Stimulated activated CD4-positive, alpha-beta T cell treated with anti-CD3 and anti-CD28 coated beads, Interleukin-4, amount 100 ng/mL, for 4 hours (primary cell): Measurements from ENCODE around the gene MCAM.

Experiments used
- DNase-seq, 2 experiments: peaks; one replicate each; pipeline ENCODE4 v3.0.0-alpha.2; 2020

The MCAM gene, protein sequence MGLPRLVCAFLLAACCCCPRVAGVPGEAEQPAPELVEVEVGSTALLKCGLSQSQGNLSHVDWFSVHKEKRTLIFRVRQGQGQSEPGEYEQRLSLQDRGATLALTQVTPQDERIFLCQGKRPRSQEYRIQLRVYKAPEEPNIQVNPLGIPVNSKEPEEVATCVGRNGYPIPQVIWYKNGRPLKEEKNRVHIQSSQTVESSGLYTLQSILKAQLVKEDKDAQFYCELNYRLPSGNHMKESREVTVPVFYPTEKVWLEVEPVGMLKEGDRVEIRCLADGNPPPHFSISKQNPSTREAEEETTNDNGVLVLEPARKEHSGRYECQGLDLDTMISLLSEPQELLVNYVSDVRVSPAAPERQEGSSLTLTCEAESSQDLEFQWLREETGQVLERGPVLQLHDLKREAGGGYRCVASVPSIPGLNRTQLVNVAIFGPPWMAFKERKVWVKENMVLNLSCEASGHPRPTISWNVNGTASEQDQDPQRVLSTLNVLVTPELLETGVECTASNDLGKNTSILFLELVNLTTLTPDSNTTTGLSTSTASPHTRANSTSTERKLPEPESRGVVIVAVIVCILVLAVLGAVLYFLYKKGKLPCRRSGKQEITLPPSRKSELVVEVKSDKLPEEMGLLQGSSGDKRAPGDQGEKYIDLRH

DNA sequence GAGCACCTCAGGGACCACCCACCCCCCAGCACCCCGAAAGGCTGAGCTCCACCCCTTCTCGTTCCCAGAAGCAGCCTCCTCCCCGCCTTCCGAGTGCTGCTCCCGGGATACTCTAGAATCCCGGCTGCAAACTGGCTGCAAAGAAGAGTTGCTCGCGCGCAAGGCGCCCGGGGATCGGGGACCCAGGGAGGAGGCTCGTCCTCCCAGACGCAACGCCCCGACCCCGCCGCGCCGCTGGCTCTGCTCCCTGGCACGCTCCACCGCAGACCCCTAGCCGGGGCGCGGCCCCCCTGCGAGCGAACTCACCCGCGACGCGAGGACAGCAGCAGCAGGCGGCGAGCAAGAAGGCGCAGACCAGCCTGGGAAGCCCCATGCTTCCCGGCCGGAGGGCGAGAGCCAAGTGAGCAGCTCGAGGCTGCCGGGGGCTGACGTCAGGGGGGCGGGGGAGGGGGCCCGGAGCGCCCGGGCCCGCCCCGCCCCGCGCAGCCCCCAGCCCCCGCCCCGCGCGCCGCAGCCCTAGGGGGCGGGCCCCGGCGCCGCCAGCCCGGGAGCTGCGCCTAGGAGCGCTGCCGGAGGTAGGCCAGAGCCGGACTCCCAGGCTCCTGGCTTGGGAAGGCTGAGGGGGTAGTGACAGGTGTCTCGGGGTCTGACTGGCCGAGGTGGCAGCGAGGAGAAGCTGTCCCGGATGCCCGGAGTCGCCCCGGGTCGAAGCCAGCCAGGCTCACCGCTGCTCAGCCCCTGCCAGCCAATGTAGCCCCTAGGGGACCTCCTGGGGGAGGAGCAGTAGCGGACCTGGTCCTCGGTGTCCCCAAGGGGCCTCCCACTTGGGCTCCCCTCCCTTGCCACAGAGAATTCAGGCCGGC is at the start of gene MCAM:
MCAM (minus strand) TSS at position 402 of the 863 bp plus-strand sequence; CDS start at position 373, 29 bp downstream.
- no peak for DNase-seq

DNA sequence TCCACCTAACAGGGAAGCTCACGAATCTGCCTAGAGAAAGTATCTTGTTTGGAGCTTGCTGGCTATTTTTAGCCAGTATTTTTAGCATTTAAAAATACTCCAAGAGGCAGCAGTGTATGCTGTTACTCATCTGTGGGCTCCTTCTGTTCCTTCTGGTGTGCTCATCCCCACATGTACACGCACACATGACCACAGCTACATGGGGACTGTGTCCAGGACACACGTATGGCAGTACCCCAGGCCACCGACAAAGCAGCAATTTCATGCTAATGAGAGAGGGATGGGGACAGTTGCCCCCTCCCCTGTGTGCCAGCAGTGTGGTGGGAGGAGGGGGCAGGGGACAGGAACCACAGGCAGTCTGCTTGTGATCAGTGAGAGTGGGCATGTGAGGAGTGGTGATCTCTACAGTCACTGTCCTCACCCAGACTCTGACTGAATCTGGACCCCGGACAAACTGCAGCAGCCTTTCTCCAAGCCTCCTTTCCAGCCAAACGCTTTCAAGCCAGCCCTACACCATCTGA is 48.2 kb upstream of the MCAM start:
- DNase-seq = no peak

GRCh38 chr11:119363851-119364590 is 47.1 kb upstream of the MCAM start:
- DNase-seq = peak; percentile 53 to 62

DNA sequence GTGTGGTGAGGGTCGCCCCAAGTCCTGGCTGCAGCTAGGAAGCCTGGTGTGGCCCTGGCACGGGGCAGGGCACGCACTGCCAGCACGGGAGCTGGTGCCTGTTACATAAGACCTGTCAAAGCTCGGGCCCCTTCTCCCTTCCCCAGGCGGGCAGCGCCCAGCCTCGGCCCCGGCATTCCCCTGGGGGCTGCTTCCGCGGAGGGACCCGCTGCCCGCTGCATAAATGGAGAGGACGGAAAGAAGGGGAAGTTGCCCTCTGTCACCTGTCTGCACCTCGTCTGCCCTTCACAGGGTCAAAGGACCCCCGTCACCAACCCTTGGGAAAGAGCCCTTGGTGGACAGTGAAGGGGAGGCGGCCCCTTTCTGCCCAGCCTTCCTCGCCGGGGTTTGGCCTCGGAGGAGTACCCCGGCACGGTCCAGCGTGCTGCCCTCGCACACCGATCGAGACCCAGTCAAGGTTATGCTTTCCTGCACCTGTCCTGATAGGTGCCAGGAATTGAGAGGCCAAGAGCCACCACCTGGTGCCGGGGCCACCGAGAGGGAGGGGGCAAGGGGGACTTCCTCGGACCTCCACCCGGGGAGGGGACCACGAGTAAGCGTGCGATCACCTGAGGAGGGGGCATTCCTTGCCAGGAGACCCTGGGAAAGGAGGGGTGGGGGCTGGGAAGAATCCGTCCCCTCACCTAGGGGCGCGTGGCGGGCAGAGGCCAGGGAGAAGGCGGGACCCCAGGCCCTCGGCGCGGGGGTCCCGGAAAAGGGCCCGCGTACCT is 46.3 kb upstream of the MCAM start:
- DNase-seq = no peak

GRCh38 chr11:119362741-119363080 is 45.8 kb upstream of the MCAM start:
- DNase-seq = no peak

DNA sequence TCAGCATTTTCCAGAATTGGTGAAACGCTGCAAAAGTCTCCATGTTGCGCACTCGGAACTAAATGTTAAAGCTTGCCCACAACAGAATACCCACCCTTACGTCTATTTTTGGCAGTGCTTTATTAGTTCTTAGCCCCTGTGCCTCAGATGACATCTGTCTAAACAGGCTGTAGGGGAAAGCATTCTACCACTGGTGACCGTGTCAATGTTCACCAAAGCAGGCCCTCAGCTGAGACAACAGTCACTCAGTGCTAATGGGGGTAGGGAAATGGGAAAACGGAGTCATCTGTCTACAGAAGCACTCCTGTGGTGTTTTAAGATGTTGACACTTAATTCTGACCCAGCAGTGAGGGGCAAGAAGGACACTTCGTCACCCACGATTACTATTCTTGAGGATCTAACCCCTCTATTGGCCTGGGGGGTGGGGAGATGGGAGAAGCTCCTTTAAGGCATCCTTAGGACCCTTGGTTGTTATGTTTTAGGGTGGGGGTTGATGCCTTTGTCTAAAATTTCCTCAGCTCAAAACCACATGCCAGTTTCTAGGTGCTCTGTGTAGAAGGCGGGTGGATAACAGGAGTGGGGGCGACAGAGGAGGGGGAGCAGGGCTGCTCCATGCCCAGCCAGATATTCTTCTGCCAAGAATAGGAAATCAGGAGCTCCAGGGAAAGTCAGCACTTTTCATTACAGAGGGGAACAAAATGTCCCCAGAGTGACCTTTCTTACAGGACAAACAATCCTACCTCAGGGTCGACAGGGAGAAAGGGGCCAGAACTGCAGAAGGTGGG is 45.2 kb upstream of the MCAM start:
- no peak for DNase-seq

GRCh38 chr11:119361056-119361787 is 44.3 kb upstream of the MCAM start:
- peak; percentile 19 to 28 for DNase-seq

DNA sequence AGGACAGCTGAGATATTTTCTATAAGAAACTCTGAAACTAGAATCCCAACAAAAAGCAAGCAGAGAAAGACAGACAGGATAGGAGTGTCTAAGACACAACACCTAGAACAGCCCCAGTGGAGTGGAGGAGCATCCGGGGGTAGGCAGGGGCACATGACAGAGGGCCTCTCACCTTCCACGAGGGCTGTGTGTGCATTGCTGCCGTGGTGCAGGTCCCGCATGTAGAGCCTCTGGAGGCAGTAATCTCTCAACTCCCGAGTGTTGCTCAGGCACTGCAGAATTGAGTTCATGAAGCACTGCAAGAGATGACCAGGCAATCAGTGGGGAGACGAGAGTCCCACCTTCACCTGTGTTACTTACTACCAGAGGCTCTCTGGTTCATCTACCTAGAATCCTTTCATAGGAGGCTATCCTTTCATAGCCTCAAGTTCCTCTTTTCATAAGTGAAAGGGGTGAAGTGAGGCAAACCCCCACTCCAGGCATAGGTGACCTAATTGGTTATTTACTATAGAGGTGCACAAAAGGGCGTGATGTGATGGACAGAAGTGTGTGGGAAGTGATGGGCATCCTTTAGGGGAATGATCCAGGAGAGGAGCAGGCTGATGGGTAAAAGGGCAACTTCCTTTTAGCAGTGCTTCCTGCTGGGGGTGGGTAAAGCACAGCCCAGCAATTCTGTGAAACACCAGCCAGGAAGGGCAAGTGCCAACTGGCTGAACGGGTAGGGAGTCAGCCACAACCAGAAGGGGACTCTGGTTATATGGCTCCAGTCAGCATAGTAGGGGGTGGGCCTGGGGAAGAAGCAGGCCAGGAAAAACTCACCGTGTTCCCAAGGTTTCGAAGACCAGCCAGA is 42.7 kb upstream of the MCAM start:
- no peak for DNase-seq

DNA sequence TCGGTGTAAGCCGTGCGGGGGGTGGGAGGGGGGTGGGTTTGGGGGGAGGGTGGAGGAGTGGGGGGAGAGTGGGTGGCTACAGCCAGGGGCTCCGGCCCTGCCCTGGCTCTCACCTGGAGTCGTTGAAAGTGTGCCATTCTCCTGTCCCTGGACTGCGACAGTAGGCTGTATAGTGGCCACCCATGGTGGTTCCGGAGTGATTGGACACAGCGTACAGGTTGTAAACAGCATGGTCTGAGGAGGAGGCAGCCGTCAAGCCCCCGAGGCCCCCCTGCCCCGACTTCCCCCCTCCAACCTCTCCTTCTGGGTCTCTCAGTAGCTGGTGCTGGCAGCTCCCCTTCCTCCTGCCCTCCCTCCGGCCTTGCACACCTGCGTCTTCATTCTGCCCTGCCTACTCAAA is 40.1 kb upstream of the MCAM start:
- no peak for DNase-seq

DNA sequence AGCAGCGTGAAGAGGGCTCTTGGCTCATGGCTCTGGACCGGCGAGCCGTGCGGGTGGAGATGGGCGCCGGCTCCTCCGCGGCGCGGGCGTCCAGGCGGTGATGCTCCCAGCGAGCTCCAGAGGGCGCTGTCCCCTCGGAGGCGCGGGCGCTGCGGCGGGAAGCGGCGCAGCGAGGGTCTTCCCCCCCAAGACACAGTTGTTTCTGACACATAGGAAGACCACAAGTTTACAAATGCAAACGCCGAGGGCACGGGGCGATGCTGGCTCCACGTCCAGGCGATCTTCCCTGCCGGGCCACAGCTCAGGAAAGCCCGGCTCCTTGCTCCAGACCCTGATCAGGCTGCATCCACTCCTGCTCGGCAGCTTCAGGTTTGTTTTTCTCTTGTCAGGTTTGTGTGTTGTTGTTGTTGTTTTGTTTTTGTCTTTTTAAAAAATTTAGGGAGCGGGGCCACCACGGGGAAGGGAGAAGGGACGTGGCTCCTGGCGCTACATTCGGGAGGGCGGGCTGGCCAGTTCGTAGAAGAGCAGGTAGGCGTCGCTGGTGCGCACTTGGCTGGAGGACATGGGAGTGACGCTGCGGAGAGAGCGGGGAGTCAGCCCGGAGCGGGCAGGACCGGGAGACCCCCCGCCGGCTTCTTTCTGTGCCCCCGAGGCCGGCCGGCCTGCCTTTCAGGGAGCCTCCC is 39.6 kb upstream of the MCAM start:
- peak; percentile 54 to 69 for DNase-seq

DNA sequence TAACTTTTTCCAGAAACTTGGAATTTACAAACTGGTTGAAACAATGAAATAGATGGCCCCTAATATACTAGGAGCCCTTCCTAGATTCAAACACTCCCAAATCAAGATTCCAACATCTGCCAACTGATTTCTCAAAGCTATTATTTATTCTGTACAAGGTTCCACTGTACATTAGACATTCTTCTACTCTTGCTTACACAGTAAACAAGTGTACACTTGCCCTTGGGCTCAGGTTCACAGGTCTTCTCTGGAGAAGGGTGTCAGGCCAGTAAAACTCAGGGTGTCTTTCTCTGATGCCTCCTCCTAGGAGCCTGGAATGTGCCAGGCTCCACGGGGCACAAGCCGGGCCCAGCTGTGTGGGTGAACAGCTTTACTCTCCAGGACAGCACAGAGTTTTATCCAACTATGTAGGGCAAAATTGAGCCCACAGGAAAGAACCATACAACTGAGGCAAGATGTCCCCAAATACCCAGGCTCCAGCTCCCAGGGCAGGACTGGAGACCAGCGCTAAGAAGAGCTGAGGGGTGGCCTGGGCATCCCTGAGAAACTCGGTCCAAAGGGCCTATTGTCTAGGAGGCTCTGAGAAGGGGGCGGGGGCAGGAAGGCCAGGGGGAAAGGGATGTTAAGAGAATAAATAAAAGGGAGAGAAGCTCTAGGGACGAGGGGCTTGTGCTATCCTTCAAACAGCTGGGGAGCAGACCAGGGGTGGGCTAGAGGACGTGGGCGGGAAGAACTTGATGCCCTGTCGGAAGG is 38.3 kb upstream of the MCAM start:
- no peak for DNase-seq

GRCh38 chr11:119352857-119353260 is 35.9 kb upstream of the MCAM start:
- DNase-seq = no peak

GRCh38 chr11:119351232-119351631 is 34.3 kb upstream of the MCAM start:
- no peak for DNase-seq

GRCh38 chr11:119350302-119350701 is 33.4 kb upstream of the MCAM start:
- no peak for DNase-seq

DNA sequence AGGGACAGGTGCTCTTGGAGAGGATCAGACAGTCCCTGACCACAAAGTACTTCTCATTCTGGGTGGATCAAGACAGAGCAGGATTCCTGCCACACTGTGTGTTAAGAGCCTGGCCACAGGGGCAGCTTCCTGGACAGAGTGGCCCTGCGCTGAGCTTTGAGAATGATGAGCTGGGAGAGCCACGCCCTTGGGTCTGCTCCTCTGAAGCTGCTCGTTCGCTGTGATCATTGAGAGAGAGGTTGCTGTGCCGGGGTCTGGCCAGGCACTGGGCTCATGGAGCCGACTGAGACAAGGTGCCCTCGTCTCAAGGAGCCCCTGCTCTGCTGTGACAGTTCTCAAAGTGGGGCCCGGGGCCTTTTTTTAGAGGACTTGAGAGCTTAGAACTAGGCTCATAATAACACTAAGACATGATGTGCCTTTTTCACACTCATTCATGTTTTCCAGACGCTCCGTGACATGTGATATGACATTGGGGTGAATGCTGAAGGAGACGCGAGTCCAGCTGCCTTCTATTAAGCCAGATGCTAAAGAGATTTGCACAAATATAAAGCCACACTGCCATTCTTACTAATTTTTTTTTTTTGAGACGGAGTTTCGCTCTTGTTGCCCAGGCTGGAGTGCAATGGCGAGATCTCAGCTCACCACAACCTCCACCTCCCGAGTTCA is 31.1 kb upstream of the MCAM start:
- DNase-seq = no peak

GRCh38 chr11:119347242-119347641 is 30.3 kb upstream of the MCAM start:
- DNase-seq = no peak

DNA sequence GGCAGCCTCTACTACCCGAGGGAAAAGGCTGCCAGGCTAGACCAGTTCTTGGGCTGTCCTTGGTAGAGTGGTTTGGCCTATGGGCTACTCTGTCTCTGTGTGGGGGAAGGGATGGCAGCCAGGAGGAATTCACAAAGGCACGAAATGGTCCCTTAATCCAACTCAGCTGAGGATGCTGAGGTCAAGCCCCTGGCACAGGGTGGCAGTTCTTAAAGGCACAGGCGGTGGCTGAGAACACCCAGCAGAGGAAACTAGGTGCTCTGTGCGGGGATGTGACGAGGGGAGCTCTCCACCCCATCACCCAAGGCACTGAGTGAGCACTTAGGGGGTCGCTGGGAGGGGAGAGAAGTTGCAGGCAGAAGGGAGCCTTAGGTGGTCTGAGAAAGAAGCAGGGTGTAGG is 29.7 kb upstream of the MCAM start, which contains the start of gene MFRP:
MFRP (minus strand) TSS at position 101 of the 400 bp plus-strand sequence. CDS start 192 bp downstream, outside the sequence.
- DNase-seq = no peak
